ENCODE measurements around the gene B2M. TPM values are rescaled to one million over a fixed set of nuclear protein-coding genes. Genes with fewer than 3 reads are reported as not detected.
A peak's percentile ranks its signal among the peaks of the same experiment; 100 is the strongest.
"Not testable (repeated sequence)": the region's sequence is repeated elsewhere in the genome, so short reads cannot be mapped to it uniquely, and the experiment has no call there.

Gene B2M
- total and polyA plus RNA-seq, 10 of the 15 experiments (the other 5 are each of a cell fraction or from before 2014, with no cell fraction given) = 2,901 to 22,794 (median 8,374) TPM

DNA sequence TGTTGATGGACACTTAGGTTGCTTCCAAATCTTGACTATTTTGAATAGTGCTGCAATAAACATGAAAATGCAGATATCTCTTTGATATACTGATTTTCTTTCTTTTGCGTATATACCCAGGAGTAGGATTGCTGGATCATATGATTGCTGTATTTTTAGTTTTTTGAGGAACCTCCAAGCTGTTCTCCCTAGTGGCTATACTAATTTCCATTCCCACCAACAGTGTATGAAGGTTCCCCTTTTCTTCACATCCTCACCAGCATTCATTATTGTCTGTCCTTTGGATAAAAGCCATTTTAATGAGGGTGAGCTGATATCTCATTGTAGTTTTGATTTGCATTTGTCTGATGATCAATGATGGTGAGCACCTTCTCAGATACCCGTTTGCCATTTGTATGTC, 12.7 kb upstream of the B2M start:
- H3K4me3 ChIP-seq = no peak overlapping the region
- SMC1A ChIA-PET (ENCODE audit: uncharacterized antibody, unreplicated experiment) = interaction anchor here (0.6 to 1.4 kb wide), 6 partner anchors 12 to 153 kb away, joined by 3 to 5 read pairs (median 3); partner anchors contain the start of genes B2M and PATL2
- no peaks in the 10 kb centered on the region for H3K79me2 ChIP-seq (ENCODE audit: control insufficient read depth, insufficient read depth, low read length)
- no peak for DNase-seq (ENCODE audit: low read depth, low spot score)
- in situ Hi-C loops (cut with MboI) (no loop called here), intact Hi-C loops (cut with micrococcal nuclease; ENCODE audit: unreplicated experiment) (no loop called here)
- H2AFZ ChIP-seq (ENCODE audit: control insufficient read depth, low read depth, low read length) = no peak overlapping the region
- H3K27me3 ChIP-seq (replicated peaks in 1 of 2; ENCODE audit: control insufficient read depth in 2 of 2, insufficient read depth in 2 of 2, low read length in 1 of 2) = no peaks in the 10 kb centered on the region; a peak in 1 of 4 replicates
- peaks cover 2% of the 10 kb centered on the region; the same call in 1 of the 3 replicates for H3K9me3 ChIP-seq (replicated peaks; ENCODE audit: control insufficient read depth, insufficient read depth, low read length)
- TF ChIP-seq NRF1 (conservative IDR thresholded peaks at IDR 0.05; ENCODE audit: low read depth, low read length) (no peak), ZNF207 (IDR thresholded peaks at IDR 0.05; ENCODE audit: borderline replicate concordance) (no peak), CREM (IDR thresholded peaks at IDR 0.05; ENCODE audit: low read depth) (no peak), PAX5 (IDR thresholded peaks at IDR 0.05; ENCODE audit: borderline replicate concordance, low read depth, low read length) (no peak), ZNF274 (IDR thresholded peaks at IDR 0.05; ENCODE audit: insufficient read depth, insufficient read length) (no peak), HDGF (IDR thresholded peaks at IDR 0.05) (no peak)
- H3K27ac ChIP-seq (ENCODE audit: control insufficient read depth, insufficient read depth) = no peak overlapping the region
- H3K36me3 ChIP-seq (ENCODE audit: control insufficient read depth in 2 of 2, insufficient read depth in 2 of 2, low read length in 1 of 2) = no peaks in the 10 kb centered on the region
- H3K4me2 ChIP-seq (ENCODE audit: control insufficient read depth, insufficient read depth) = no peak overlapping the region
- H3K9ac ChIP-seq (ENCODE audit: control insufficient read depth, insufficient read depth, low read length) = no peak overlapping the region
- POLR2A ChIA-PET = interaction anchor here (0.6 to 1.9 kb wide), 2 partner anchors 8 to 15 kb away, joined by 3 to 6 read pairs; no protein-coding TSS in a partner anchor
- 93% methylated on average over 2 of the region's 2 CpGs for WGBS (ENCODE audit: insufficient coverage, insufficient replicate concordance, low lambda C conversion rate, missing lambda C conversion rate)
- RAD21 ChIA-PET (ENCODE audit: unreplicated experiment) = interaction anchor here (0.9 to 1.0 kb wide), 2 partner anchors 35 to 38 kb away, joined by 3 to 5 read pairs; partner anchors contain the start of genes SPG11 and TRIM69
- CTCF ChIA-PET = interaction anchor here (1.1 to 1.5 kb wide), 3 partner anchors 8 to 114 kb away, joined by 3 to 4 read pairs (median 3); partner anchors contain the start of gene SPG11
- BruUV-seq (replicated peaks) = no TSS peak
- FAIRE-seq = no peak
- no peak for ATAC-seq
- no peaks in the 10 kb centered on the region for H4K20me1 ChIP-seq (ENCODE audit: control insufficient read depth, insufficient read depth)
- H3K4me1 ChIP-seq (ENCODE audit: control insufficient read depth, insufficient read depth, low read length) = no peaks in the 10 kb centered on the region

DNA sequence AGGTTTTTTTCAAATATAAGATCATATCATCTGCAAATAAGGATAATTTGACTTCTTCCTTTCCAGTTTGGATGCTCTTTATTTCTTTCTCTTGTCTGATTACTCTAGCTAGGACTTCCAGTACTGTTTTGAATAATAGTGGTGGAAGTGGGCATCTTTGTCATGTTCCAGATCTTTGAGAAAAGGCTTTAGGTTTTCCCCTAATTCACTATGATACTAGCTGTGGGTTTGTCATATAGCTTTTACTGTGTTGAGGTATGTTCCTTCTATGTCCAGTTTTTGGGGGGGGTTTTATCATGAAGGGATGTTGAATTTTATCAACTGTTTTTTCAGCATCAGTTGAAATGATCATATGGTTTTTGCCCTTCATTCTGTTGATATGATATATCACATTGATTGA, 10.6 kb upstream of the B2M start:
- ATAC-seq; H3K4me3 ChIP-seq; H3K36me3 ChIP-seq (ENCODE audit: control insufficient read depth in 2 of 2, insufficient read depth in 2 of 2, low read length in 1 of 2); H3K79me2 ChIP-seq (ENCODE audit: control insufficient read depth, insufficient read depth, low read length); POLR2A ChIA-PET; H2AFZ ChIP-seq (ENCODE audit: control insufficient read depth, low read depth, low read length); H3K4me1 ChIP-seq (ENCODE audit: control insufficient read depth, insufficient read depth, low read length); H3K27me3 ChIP-seq (replicated peaks in 1 of 2; ENCODE audit: control insufficient read depth in 2 of 2, insufficient read depth in 2 of 2, low read length in 1 of 2); H4K20me1 ChIP-seq (ENCODE audit: control insufficient read depth, insufficient read depth); H3K9ac ChIP-seq (ENCODE audit: control insufficient read depth, insufficient read depth, low read length); H3K27ac ChIP-seq (ENCODE audit: control insufficient read depth, insufficient read depth); in situ Hi-C loops (cut with MboI); FAIRE-seq; BruUV-seq (replicated peaks); DNase-seq (ENCODE audit: low read depth, low spot score); H3K9me3 ChIP-seq (replicated peaks; ENCODE audit: control insufficient read depth, insufficient read depth, low read length); H3K4me2 ChIP-seq (ENCODE audit: control insufficient read depth, insufficient read depth); RAD21 ChIA-PET (ENCODE audit: unreplicated experiment); intact Hi-C loops (cut with micrococcal nuclease; ENCODE audit: unreplicated experiment): not testable (repeated sequence)
- SMC1A ChIA-PET (ENCODE audit: uncharacterized antibody, unreplicated experiment) = interaction anchor here (1.0 kb wide), 1 partner anchor 44 kb away, joined by 3 read pairs; no protein-coding TSS in a partner anchor
- peak; percentile 31; the same call in 1 of the 2 replicates for TF ChIP-seq JUNB (IDR thresholded peaks at IDR 0.05)
- CTCF ChIA-PET = interaction anchor here (0.8 to 1.2 kb wide), 2 partner anchors 8 to 38 kb away, joined by 3 read pairs; no protein-coding TSS in a partner anchor
